ENCODE measurements around the gene DBN1.

GRCh38 chr5:177425196-177425800 lies 48.1 kb downstream of the DBN1 start:
- TF ChIP-seq CTCF (IDR thresholded peaks at IDR 0.05) = no peak
- no peak for TF ChIP-seq POLR2A (IDR thresholded peaks at IDR 0.05)
